COLO668 (cell line): ENCODE results near the gene MCM5.
"Not testable (repeated sequence)": the region's sequence is repeated elsewhere in the genome, so short reads cannot be mapped to it uniquely, and the experiment has no call there.

Source experiments
- DNase-seq: peaks from one replicate; lab custom pipeline; 2025; ENCODE audit not compliant: unreplicated experiment; lab: John Stamatoyannopoulos, UW

The MCM5 gene

GRCh38 chr22:35431483-35432227 lies 31.7 kb downstream of the MCM5 start:
- DNase-seq: no peak

- no peak for DNase-seq
These were observed 32.4 kb downstream of the MCM5 start for GRCh38 chr22:35432228-35432905.

DNA sequence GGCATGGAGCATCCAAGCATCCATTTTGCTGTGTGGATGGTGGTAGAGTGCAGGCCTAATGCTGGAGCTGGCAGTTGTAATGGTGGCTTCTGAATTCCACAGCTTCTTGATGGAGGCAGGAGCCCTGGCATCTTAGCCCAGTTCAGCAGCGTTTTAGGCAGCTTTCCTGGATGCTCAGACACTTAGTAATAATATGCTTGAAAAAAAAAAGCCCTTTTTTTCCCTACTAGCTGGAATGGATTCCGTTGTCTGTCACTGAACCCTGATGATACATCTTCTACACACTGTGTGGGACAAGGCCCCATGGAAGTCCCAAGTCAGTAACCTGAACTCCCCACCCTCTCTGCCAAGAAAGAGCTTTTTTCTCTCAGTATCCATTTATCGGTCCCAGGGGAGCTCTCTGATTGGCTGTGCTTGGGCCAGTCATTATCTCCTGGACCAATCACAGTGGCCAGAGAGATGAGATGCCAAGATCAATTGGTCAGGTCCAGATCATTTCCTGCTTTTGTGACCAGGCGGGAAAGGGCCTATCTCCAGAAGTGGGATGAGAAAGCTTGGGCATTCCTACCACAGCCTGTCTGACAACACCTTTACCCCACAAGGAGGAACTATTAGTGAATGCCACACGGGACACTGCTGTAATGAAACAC lies 34.2 kb downstream of the MCM5 start:
- no peak for DNase-seq

DNA sequence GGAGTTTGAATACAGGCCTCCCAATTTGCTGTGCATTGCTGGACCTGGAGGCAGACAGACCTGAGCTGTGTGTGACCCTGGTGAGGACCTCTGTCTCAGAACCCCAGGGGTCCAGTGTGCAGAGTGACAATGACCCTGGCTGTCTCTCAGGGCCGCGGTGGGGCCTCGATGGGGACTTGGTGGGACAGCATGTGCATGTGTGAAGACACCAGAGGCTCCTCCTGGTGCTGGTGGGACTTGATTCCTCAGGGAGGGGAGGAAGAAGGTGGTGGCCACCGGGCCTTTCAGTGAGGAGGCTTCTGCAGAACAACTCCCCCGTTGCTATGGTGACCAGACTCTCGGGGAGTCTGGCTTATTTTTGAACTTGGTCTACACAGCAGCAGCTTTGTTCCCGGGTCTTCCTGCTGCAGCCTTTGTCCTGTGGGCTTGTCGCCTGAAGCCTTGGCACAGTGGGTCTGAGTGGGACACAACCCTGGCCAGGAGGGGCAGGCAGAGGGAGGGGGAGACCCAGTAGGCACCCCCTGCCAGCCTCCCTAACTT lies 35.3 kb downstream of the MCM5 start:
- no peak for DNase-seq

- DNase-seq: no peak
These were observed 36.5 kb downstream of the MCM5 start for GRCh38 chr22:35436421-35436820.

GRCh38 chr22:35437049-35437448 lies 37.1 kb downstream of the MCM5 start:
- DNase-seq: peak; percentile 43

- not testable (repeated sequence) for DNase-seq
These were observed 38.9 kb downstream of the MCM5 start for GRCh38 chr22:35438673-35439364.

GRCh38 chr22:35439365-35439717 lies 39.4 kb downstream of the MCM5 start:
- no peak for DNase-seq

DNA sequence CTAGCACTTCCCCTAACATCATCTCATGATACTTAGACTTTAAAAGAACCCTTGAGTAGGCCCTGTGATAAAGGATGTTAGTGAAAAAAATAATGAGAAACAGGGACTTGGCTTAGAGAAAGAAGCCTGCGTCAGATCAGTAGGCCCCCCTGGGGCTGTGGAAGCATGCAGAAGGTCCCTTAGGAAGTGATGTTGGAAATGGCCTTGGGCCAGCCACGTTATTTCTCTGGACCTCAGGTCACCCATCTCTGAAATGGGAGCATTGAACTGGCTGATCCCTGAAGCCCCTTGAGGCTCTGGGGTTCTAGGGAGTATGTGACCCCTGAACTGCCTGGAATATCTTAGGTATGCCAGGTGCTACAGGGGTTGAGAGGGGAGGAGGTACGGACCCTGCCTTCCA lies 40.2 kb downstream of the MCM5 start:
- DNase-seq: no peak

DNA sequence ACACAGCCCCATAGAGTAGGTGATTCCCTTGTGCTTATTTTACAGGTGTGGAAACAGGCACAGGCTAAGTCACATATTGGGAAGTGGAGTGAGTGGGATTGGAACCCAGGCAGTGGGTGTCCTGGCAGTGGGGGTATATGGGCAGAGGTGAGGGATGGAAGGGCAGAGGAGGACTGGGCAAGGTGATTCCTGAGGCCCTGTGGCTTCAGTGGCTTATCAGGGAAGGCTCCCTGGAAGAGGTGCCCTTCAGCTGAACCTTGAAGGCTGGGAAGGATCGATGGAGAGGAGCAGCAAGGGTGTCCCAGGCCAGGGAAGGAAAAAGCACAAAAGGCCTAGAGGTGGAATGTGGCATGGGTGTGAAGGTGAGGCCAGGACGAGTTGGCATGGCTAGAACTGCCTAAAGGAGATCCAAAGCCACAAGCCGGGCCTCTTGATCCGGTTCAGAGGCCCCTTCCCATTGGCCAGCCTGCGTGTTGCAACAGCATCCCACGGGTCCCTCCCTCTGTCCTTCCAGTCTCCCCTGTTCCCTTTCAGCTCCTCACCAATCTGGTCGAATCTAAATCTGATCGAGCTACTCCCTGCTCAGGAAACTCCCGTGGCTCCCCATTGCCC lies 41.7 kb downstream of the MCM5 start:
- DNase-seq: no peak

DNA sequence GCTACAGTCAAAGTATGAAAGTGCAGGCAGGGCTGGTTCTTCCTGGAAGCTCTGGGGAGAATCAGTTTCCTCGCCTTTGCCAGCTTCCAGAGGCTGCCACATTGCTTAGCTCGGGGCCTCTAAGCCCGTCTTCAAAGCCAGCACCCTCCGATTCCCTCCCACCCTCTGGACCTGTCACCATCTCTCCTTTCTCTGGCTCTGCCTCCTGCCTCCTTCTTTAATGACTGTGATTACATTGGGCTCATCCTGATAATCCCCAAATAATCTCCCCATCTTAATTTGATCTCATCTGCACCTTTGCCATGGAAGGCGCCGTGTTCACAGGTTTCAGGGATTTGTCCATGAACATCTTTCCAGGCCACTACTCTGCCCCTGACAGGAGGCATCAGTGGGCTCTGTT lies 42.5 kb downstream of the MCM5 start:
- no peak for DNase-seq

GRCh38 chr22:35443338-35443737 lies 43.4 kb downstream of the MCM5 start:
- no peak for DNase-seq

GRCh38 chr22:35443790-35444684 lies 44.1 kb downstream of the MCM5 start:
- DNase-seq: peak; percentile 23

GRCh38 chr22:35444685-35445399 lies 44.9 kb downstream of the MCM5 start:
- DNase-seq: no peak

- DNase-seq: no peak
These were observed 46.0 kb downstream of the MCM5 start for GRCh38 chr22:35445933-35446332.

- no peak for DNase-seq
These were observed 46.4 kb downstream of the MCM5 start for GRCh38 chr22:35446365-35446764.

DNA sequence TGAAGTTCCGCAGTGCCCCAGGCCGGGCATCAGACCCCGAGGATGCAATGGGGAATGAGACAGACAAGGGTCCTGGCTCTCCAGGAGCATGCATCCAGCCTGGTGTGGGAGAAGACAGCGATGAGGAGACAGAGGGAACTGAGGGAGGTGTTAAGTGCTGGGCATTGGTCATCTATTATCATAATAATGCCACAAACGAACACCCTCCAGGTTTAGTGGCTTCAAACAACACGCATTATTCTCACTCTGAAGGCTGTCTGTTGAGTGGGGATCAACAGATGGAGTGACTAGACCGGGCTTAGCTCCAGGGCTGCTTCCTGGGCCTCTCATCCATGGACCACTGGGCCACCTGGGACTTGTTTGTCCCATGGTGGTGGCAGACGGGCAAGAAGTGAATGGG lies 48.6 kb downstream of the MCM5 start:
- DNase-seq: no peak

- DNase-seq: no peak
These were observed 50.1 kb downstream of the MCM5 start for GRCh38 chr22:35449829-35450689.
